Right lung (tissue), 5 donors: ENCODE measurements around the gene LYRM4. TPM values are rescaled to one million over a fixed set of nuclear protein-coding genes. Genes with fewer than 3 reads are reported as not detected.

Experiments used
- DNase-seq, 2 donors: peaks; one replicate each; pipeline ENCODE4 v3.0.0-alpha.2; 2013
- polyA plus RNA-seq, 5 donors: library from polyadenylated mRNA; unstranded; fragments of 120-200 nt; gene quantifications; one replicate each; pipeline versions ENCODE4 v1.2.1 to v1.2.3, GENCODE V29; 2013; ENCODE audit warnings: inconsistent platforms in 1 of 5, low replicate concordance in 1 of 5; ENCODE audit not compliant: insufficient read length in 5 of 5, insufficient read depth in 1 of 5

LYRM4 gene
- polyA plus RNA-seq, 5 donors: 39.6 to 50.6 (median 46.9) TPM

- DNase-seq: no peak
Measured at GRCh38 chr6:5247201-5247600, 13.5 kb downstream of the LYRM4 start.

GRCh38 chr6:5246141-5247097, 14.3 kb downstream of the LYRM4 start:
- DNase-seq: peak; percentile 17 to 23

- DNase-seq: no peak
Measured at GRCh38 chr6:5243069-5243468, 17.7 kb downstream of the LYRM4 start.

- no peak for DNase-seq
Measured at GRCh38 chr6:5241252-5241651, 19.5 kb downstream of the LYRM4 start.

GRCh38 chr6:5238336-5238735, 22.4 kb downstream of the LYRM4 start:
- DNase-seq: no peak

GRCh38 chr6:5237805-5238204, 22.9 kb downstream of the LYRM4 start:
- no peak for DNase-seq

GRCh38 chr6:5235830-5236229, 24.9 kb downstream of the LYRM4 start:
- DNase-seq: no peak

GRCh38 chr6:5234874-5235273, 25.9 kb downstream of the LYRM4 start:
- DNase-seq: no peak

GRCh38 chr6:5231289-5231688, 29.5 kb downstream of the LYRM4 start:
- DNase-seq: no peak

GRCh38 chr6:5230081-5230480, 30.7 kb downstream of the LYRM4 start:
- no peak for DNase-seq

- no peak for DNase-seq
Measured at GRCh38 chr6:5229356-5229755, 31.4 kb downstream of the LYRM4 start.

GRCh38 chr6:5223309-5223708, 37.4 kb downstream of the LYRM4 start:
- no peak for DNase-seq

GRCh38 chr6:5220443-5220842, 40.3 kb downstream of the LYRM4 start:
- no peak for DNase-seq

GRCh38 chr6:5219011-5219691, 41.6 kb downstream of the LYRM4 start:
- DNase-seq: no peak

GRCh38 chr6:5217356-5217755, 43.4 kb downstream of the LYRM4 start:
- DNase-seq: no peak

- no peak for DNase-seq
Measured at GRCh38 chr6:5215799-5216198, 45.0 kb downstream of the LYRM4 start.

GRCh38 chr6:5215159-5215558, 45.6 kb downstream of the LYRM4 start:
- no peak for DNase-seq

GRCh38 chr6:5214570-5215052, 46.1 kb downstream of the LYRM4 start:
- DNase-seq: peak; percentile 65 to 66

GRCh38 chr6:5213836-5214235, 46.9 kb downstream of the LYRM4 start:
- DNase-seq: no peak

- DNase-seq: no peak
Measured at GRCh38 chr6:5211492-5211891, 49.3 kb downstream of the LYRM4 start.

GRCh38 chr6:5208471-5208971, 52.2 kb downstream of the LYRM4 start:
- DNase-seq: peak in 1 of 2 donors; percentile 29

GRCh38 chr6:5208057-5208456, 52.7 kb downstream of the LYRM4 start:
- DNase-seq: no peak
